ENCODE measurements around the gene ATP7A.
"Not testable (repeated sequence)": the region's sequence is repeated elsewhere in the genome, so short reads cannot be mapped to it uniquely, and the experiment has no call there.

ATP7A gene

GRCh38 chrX:78019586-78020483, 109.3 kb downstream of the ATP7A start:
- in situ Hi-C loops (cut with HindIII; ENCODE audit: low pct_unique_long_range_greater_than_20kb, low sequenced_read_pairs): no loop called here
- TF ChIP-seq JUND (IDR thresholded peaks at IDR 0.05; ENCODE audit: low read depth): no peak
- DNase-seq (ENCODE audit: low read depth in 1 of 2, low spot score in 1 of 2): peak in 1 of 2 experiments; percentile 49

- in situ Hi-C loops (cut with HindIII; ENCODE audit: low pct_unique_long_range_greater_than_20kb, low sequenced_read_pairs): no loop called here
- TF ChIP-seq JUND (IDR thresholded peaks at IDR 0.05; ENCODE audit: low read depth): no peak
- peak; percentile 13 to 42 for DNase-seq (ENCODE audit: low read depth in 1 of 2, low spot score in 1 of 2)
Measured at GRCh38 chrX:78024349-78025059, 114.0 kb downstream of the ATP7A start.

GRCh38 chrX:78027798-78028197, 117.3 kb downstream of the ATP7A start:
- in situ Hi-C loops (cut with HindIII; ENCODE audit: low pct_unique_long_range_greater_than_20kb, low sequenced_read_pairs): no loop called here
- no peak for DNase-seq (ENCODE audit: low read depth in 1 of 2, low spot score in 1 of 2)
- TF ChIP-seq JUND (IDR thresholded peaks at IDR 0.05; ENCODE audit: low read depth): no peak

GRCh38 chrX:78029663-78030062, 119.2 kb downstream of the ATP7A start:
- in situ Hi-C loops (cut with HindIII; ENCODE audit: low pct_unique_long_range_greater_than_20kb, low sequenced_read_pairs): no loop called here
- no peak for TF ChIP-seq JUND (IDR thresholded peaks at IDR 0.05; ENCODE audit: low read depth)
- DNase-seq (ENCODE audit: low read depth in 1 of 2, low spot score in 1 of 2): peak; percentile 3 to 53

GRCh38 chrX:78035061-78035460, 124.6 kb downstream of the ATP7A start:
- in situ Hi-C loops (cut with HindIII; ENCODE audit: low pct_unique_long_range_greater_than_20kb, low sequenced_read_pairs): no loop called here
- DNase-seq (ENCODE audit: low read depth in 1 of 2, low spot score in 1 of 2): no peak
- no peak for TF ChIP-seq JUND (IDR thresholded peaks at IDR 0.05; ENCODE audit: low read depth)

GRCh38 chrX:78037881-78038280, 127.4 kb downstream of the ATP7A start:
- in situ Hi-C loops (cut with HindIII; ENCODE audit: low pct_unique_long_range_greater_than_20kb, low sequenced_read_pairs): no loop called here
- no peak for DNase-seq (ENCODE audit: low read depth in 1 of 2, low spot score in 1 of 2)
- TF ChIP-seq JUND (IDR thresholded peaks at IDR 0.05; ENCODE audit: low read depth): no peak

- TF ChIP-seq JUND (IDR thresholded peaks at IDR 0.05; ENCODE audit: low read depth): no peak
- DNase-seq (ENCODE audit: low read depth in 1 of 2, low spot score in 1 of 2): no peak
- in situ Hi-C loops (cut with HindIII; ENCODE audit: low pct_unique_long_range_greater_than_20kb, low sequenced_read_pairs): no loop called here
Measured at GRCh38 chrX:78042601-78043000, 132.1 kb downstream of the ATP7A start.

GRCh38 chrX:78046362-78046761, 135.9 kb downstream of the ATP7A start:
- no peak for DNase-seq (ENCODE audit: low read depth in 1 of 2, low spot score in 1 of 2)
- no peak for TF ChIP-seq JUND (IDR thresholded peaks at IDR 0.05; ENCODE audit: low read depth)
- in situ Hi-C loops (cut with HindIII; ENCODE audit: low pct_unique_long_range_greater_than_20kb, low sequenced_read_pairs): no loop called here

GRCh38 chrX:78048052-78048451, 137.6 kb downstream of the ATP7A start:
- no peak for DNase-seq (ENCODE audit: low read depth in 1 of 2, low spot score in 1 of 2)
- in situ Hi-C loops (cut with HindIII; ENCODE audit: low pct_unique_long_range_greater_than_20kb, low sequenced_read_pairs): no loop called here
- no peak for TF ChIP-seq JUND (IDR thresholded peaks at IDR 0.05; ENCODE audit: low read depth)

- no peak for DNase-seq (ENCODE audit: low read depth in 1 of 2, low spot score in 1 of 2)
- in situ Hi-C loops (cut with HindIII; ENCODE audit: low pct_unique_long_range_greater_than_20kb, low sequenced_read_pairs): no loop called here
- no peak for TF ChIP-seq JUND (IDR thresholded peaks at IDR 0.05; ENCODE audit: low read depth)
Measured at GRCh38 chrX:78063687-78064086, 153.2 kb downstream of the ATP7A start.

GRCh38 chrX:78064152-78064551, 153.7 kb downstream of the ATP7A start:
- no peak for TF ChIP-seq JUND (IDR thresholded peaks at IDR 0.05; ENCODE audit: low read depth)
- in situ Hi-C loops (cut with HindIII; ENCODE audit: low pct_unique_long_range_greater_than_20kb, low sequenced_read_pairs): no loop called here

GRCh38 chrX:78064698-78065601, 154.5 kb downstream of the ATP7A start:
- not testable (repeated sequence) for DNase-seq (ENCODE audit: low read depth in 1 of 2, low spot score in 1 of 2)

More at GRCh38 chrX:78064152-78064551, 153.7 kb downstream of the ATP7A start:
- DNase-seq (ENCODE audit: low read depth in 1 of 2, low spot score in 1 of 2): no peak

More at GRCh38 chrX:78064698-78065601, 154.5 kb downstream of the ATP7A start:
- in situ Hi-C loops (cut with HindIII; ENCODE audit: low pct_unique_long_range_greater_than_20kb, low sequenced_read_pairs): not testable (repeated sequence)
